Liver (tissue), 9 donors: ENCODE results near the gene KCNQ4. TPM values are rescaled to one million over a fixed set of nuclear protein-coding genes. Genes with fewer than 3 reads are reported as not detected.

ENCODE experiments used
- DNase-seq: peaks from one replicate; pipeline ENCODE4 v3.0.0-alpha.2; 2017; ENCODE audit warnings: low spot score
- H3K27ac ChIP-seq, 2 donors: one replicate each; pipeline ENCODE4 v1.7.0; 2013; ENCODE audit warnings: inconsistent platforms in 2 of 2, low read length in 2 of 2, control low read depth in 1 of 2, low read depth in 1 of 2, mild to moderate bottlenecking in 1 of 2
- H3K27me3 ChIP-seq, 4 donors: one replicate each; pipeline versions ENCODE4 v1.6.1 to v1.7.0; 2013; ENCODE audit warnings: low read length in 3 of 4, inconsistent platforms in 1 of 4, mild to moderate bottlenecking in 1 of 4, moderate library complexity in 1 of 4; ENCODE audit not compliant: control insufficient read depth in 4 of 4, insufficient read depth in 4 of 4
- H3K36me3 ChIP-seq, 4 donors: one replicate each; pipeline versions ENCODE4 v1.6.1 to v1.7.0; 2013; ENCODE audit warnings: low read length in 3 of 4, mild to moderate bottlenecking in 3 of 4, low read depth in 1 of 4, moderate library complexity in 1 of 4; ENCODE audit not compliant: control insufficient read depth in 4 of 4, insufficient read depth in 3 of 4
- H3K4me1 ChIP-seq, 4 donors: one replicate each; pipeline versions ENCODE4 v1.6.1 to v1.7.0; 2013; ENCODE audit warnings: low read length in 3 of 4, mild to moderate bottlenecking in 3 of 4, moderate library complexity in 1 of 4; ENCODE audit not compliant: control insufficient read depth in 4 of 4, insufficient read depth in 4 of 4
- H3K4me3 ChIP-seq, 3 donors: one replicate each; pipeline versions ENCODE4 v1.6.1 to v1.7.0; 2013; ENCODE audit warnings: low read length in 3 of 3, control low read depth in 1 of 3, low read depth in 1 of 3, mild to moderate bottlenecking in 1 of 3
- H3K9ac ChIP-seq, 2 donors: one replicate each; pipeline ENCODE4 v1.7.0; 2013; ENCODE audit warnings: low read length in 2 of 2, mild to moderate bottlenecking in 2 of 2, moderate library complexity in 2 of 2, control low read depth in 1 of 2, low read depth in 1 of 2
- H3K9me3 ChIP-seq, 4 donors: one replicate each; pipeline versions ENCODE4 v1.6.1 to v1.7.0; 2013; ENCODE audit warnings: low read length in 3 of 4; ENCODE audit not compliant: control insufficient read depth in 4 of 4
- ATF3 ChIP-seq: IDR thresholded peaks from 2 replicates; pipeline ENCODE4 v1.6.1; 2016; ENCODE audit warnings: antibody characterized with exemption
- CTCF ChIP-seq: fragments of 150-350 bp; IDR thresholded peaks from 2 replicates; pipeline ENCODE4 v1.5.1; 2017; ENCODE audit warnings: improper control_type of control experiment, low read depth, low read length; ENCODE audit not compliant: missing input control
- EGR1 ChIP-seq, 2 donors: IDR thresholded peaks; 2 replicates each; pipeline ENCODE4 v1.6.1; 2016 to 2018; ENCODE audit warnings: antibody characterized with exemption in 2 of 2, low read depth in 2 of 2
- FOXA1 ChIP-seq: IDR thresholded peaks from 2 replicates; pipeline ENCODE4 v1.6.1; 2016; ENCODE audit warnings: antibody characterized with exemption
- FOXA2 ChIP-seq: IDR thresholded peaks from 2 replicates; pipeline ENCODE4 v1.6.1; 2016; ENCODE audit warnings: antibody characterized with exemption
- HNF4A ChIP-seq, 2 donors: conservative IDR thresholded peaks; 2 replicates each; pipeline ENCODE4 v1.6.1; 2016; ENCODE audit warnings: antibody characterized with exemption in 2 of 2, mild to moderate bottlenecking in 2 of 2
- HNF4G ChIP-seq: IDR thresholded peaks from 2 replicates; pipeline ENCODE4 v1.6.1; 2016; ENCODE audit warnings: antibody characterized with exemption
- JUND ChIP-seq, 2 donors: IDR thresholded peaks; 2 replicates each; pipeline ENCODE4 v1.6.1; 2016; ENCODE audit warnings: antibody characterized with exemption in 2 of 2
- MAX ChIP-seq: IDR thresholded peaks from 2 replicates; pipeline ENCODE4 v1.6.1; 2016; ENCODE audit warnings: antibody characterized with exemption
- NR2F2 ChIP-seq: IDR thresholded peaks from 2 replicates; pipeline ENCODE4 v1.6.1; 2016; ENCODE audit warnings: antibody characterized with exemption
- RAD21 ChIP-seq, 2 donors: IDR thresholded peaks; 2 replicates each; pipeline ENCODE4 v1.6.1; 2016; ENCODE audit warnings: antibody characterized with exemption in 2 of 2, mild to moderate bottlenecking in 2 of 2
- REST ChIP-seq: IDR thresholded peaks from 2 replicates; pipeline ENCODE4 v1.6.1; 2016; ENCODE audit warnings: antibody characterized with exemption, mild to moderate bottlenecking
- RXRA ChIP-seq, 2 donors: IDR thresholded peaks; 2 replicates each; pipeline ENCODE4 v1.6.1; 2017 to 2018; ENCODE audit warnings: antibody characterized with exemption in 2 of 2, mild to moderate bottlenecking in 1 of 2
- SP1 ChIP-seq: IDR thresholded peaks from 2 replicates; pipeline ENCODE4 v1.6.1; 2018; ENCODE audit warnings: antibody characterized with exemption, mild to moderate bottlenecking
- TAF1 ChIP-seq: conservative IDR thresholded peaks from 2 replicates; pipeline ENCODE4 v1.6.1; 2016; ENCODE audit warnings: antibody characterized with exemption, mild to moderate bottlenecking
- YY1 ChIP-seq: IDR thresholded peaks from 2 replicates; pipeline ENCODE4 v1.6.1; 2016; ENCODE audit warnings: antibody characterized with exemption, mild to moderate bottlenecking
- WGBS: extraction: QIAGEN DNeasy Blood & Tissue Kit; methylation state at CpG from one replicate; pipeline ENCODE4 v1.1.7; 2013; 5-methylcytosine and 5-hydroxymethylcytosine counted together
- polyA plus RNA-seq, 2 donors: library from polyadenylated mRNA; stranded (reverse) in 1 of 2; unstranded in 1 of 2; fragments of 200-250 nt in 1 of 2; fragments of >200 nt in 1 of 2; fragmentation: Nextera tagmentation in 1 of 2; extraction: Ambion mirVana in 1 of 2; gene quantifications; one replicate each; pipeline versions ENCODE4 v1.2.1 to v1.2.3, GENCODE V29; 2013 to 2015
- total RNA-seq, 2 donors: library from RNA; depleted of rRNA; stranded (reverse); fragments of >200 nt; gene quantifications; one replicate each; pipeline ENCODE4 v1.2.3, GENCODE V29; 2014
- donor health status: healthy.
- donor health status: healthy.
- donor health status: healthy.
- donor health status: healthy.
- donor health status: healthy.

KCNQ4 gene
- total and polyA plus RNA-seq, 4 donors: 0.10 to 2.1 (median 0.27) TPM

- TF ChIP-seq EGR1 (IDR thresholded peaks at IDR 0.05; ENCODE audit: low read depth in 2 of 2) (no peak), REST (no peak), ATF3 (no peak), FOXA2 (no peak), YY1 (no peak), HNF4G (no peak)
- Histone ChIP-seq H3K36me3 (no peaks in the 10 kb centered on the region), H3K4me3 (no peak overlapping the region), H3K9me3 (no peaks in the 10 kb centered on the region), H3K27me3 (no peaks in the 10 kb centered on the region), H3K9ac (no peak overlapping the region), H3K4me1 (peaks cover 4 to 20% (median 12%) of the 10 kb centered on the region in 4 donors), H3K27ac (no peak overlapping the region)
- 60% methylated on average over 19 of the region's 19 CpGs for WGBS
- DNase-seq: no peak
Measured at GRCh38 chr1:40817791-40818263, 34.2 kb downstream of the KCNQ4 start.

- WGBS: 15% methylated on average over 59 of the region's 59 CpGs
- H3K4me3 ChIP-seq: peak overlapping the region in 2 of 3 donors; percentile 9 to 37
- peak; percentile 96 for DNase-seq
Measured at GRCh38 chr1:40818264-40818961, 34.8 kb downstream of the KCNQ4 start.

GRCh38 chr1:40819101-40819500 lies 35.5 kb downstream of the KCNQ4 start:
- H3K4me3 ChIP-seq: no peak overlapping the region
- H3K27ac ChIP-seq: no peak overlapping the region
- WGBS: 61% methylated on average over 26 of the region's 26 CpGs
- no peak for TF ChIP-seq FOXA1
- TF ChIP-seq REST: no peak
- no peak for TF ChIP-seq HNF4G
- TF ChIP-seq JUND (IDR thresholded peaks at IDR 0.05): no peak
- no peak for TF ChIP-seq MAX
- no peak for TF ChIP-seq CTCF
- no peak for TF ChIP-seq RAD21 (IDR thresholded peaks at IDR 0.05)
- no peak for TF ChIP-seq YY1
- no peak for TF ChIP-seq FOXA2
- no peak for TF ChIP-seq HNF4A (conservative IDR thresholded peaks at IDR 0.05)
- no peak for TF ChIP-seq TAF1
- no peak for TF ChIP-seq NR2F2
- no peak for TF ChIP-seq EGR1 (IDR thresholded peaks at IDR 0.05; ENCODE audit: low read depth in 2 of 2)

More at GRCh38 chr1:40818264-40818961, 34.8 kb downstream of the KCNQ4 start:
- TF ChIP-seq SP1: peak; percentile 47
- no peak for TF ChIP-seq EGR1 (IDR thresholded peaks at IDR 0.05; ENCODE audit: low read depth in 2 of 2)
- TF ChIP-seq HNF4A (conservative IDR thresholded peaks at IDR 0.05): peak in 1 of 2 donors; percentile 20
- no peak for TF ChIP-seq ATF3
- peak in 1 of 2 donors; percentile 14 for TF ChIP-seq RXRA (IDR thresholded peaks at IDR 0.05)
- Histone ChIP-seq H3K36me3 (no peaks in the 10 kb centered on the region), H3K27me3 (no peaks in the 10 kb centered on the region), H3K4me1 (peaks cover 4 to 20% (median 12%) of the 10 kb centered on the region in 4 donors), H3K27ac (no peak overlapping the region), H3K9ac (no peak overlapping the region), H3K9me3 (no peaks in the 10 kb centered on the region)

More at GRCh38 chr1:40819101-40819500, 35.5 kb downstream of the KCNQ4 start:
- Histone ChIP-seq H3K36me3 (no peaks in the 10 kb centered on the region), H3K9me3 (no peaks in the 10 kb centered on the region), H3K4me1 (peaks cover 4 to 20% (median 12%) of the 10 kb centered on the region in 4 donors), H3K9ac (no peak overlapping the region), H3K27me3 (no peaks in the 10 kb centered on the region)
- DNase-seq: no peak
